ENCODE data around the gene SLC17A9. TPM values are rescaled to one million over a fixed set of nuclear protein-coding genes. Genes with fewer than 3 reads are reported as not detected.

The SLC17A9 gene
- polyA plus RNA-seq, 2 donors, result 1.0 to 3.3 TPM

- peaks cover 0 to 9% of the 10 kb centered on the region in 2 donors for H3K27me3 ChIP-seq (ENCODE audit: control insufficient read depth in 1 of 2, insufficient read depth in 2 of 2, low read length in 2 of 2)
- no peak overlapping the region for H3K27ac ChIP-seq (ENCODE audit: low read depth in 2 of 2, low read length in 1 of 2)
- H3K4me1 ChIP-seq (ENCODE audit: control insufficient read depth in 2 of 2, insufficient read depth in 2 of 2, low read length in 1 of 2), result no peaks in the 10 kb centered on the region
- 14 to 18% methylated on average over 19 of the region's 19 CpGs for WGBS, 2 donors
- peaks cover 0 to 2% of the 10 kb centered on the region in 2 donors for H3K9me3 ChIP-seq (ENCODE audit: control insufficient read depth in 2 of 2, insufficient read depth in 1 of 2, low read depth in 1 of 2, low read length in 1 of 2)
- H3K4me3 ChIP-seq (ENCODE audit: low read depth in 1 of 2, low read length in 2 of 2), result no peak overlapping the region
- no peaks in the 10 kb centered on the region for H3K36me3 ChIP-seq (ENCODE audit: control insufficient read depth in 2 of 2, insufficient read depth in 2 of 2, low read length in 1 of 2)
Measured at GRCh38 chr20:62979876-62980373, 27.4 kb downstream of the SLC17A9 start.

DNA sequence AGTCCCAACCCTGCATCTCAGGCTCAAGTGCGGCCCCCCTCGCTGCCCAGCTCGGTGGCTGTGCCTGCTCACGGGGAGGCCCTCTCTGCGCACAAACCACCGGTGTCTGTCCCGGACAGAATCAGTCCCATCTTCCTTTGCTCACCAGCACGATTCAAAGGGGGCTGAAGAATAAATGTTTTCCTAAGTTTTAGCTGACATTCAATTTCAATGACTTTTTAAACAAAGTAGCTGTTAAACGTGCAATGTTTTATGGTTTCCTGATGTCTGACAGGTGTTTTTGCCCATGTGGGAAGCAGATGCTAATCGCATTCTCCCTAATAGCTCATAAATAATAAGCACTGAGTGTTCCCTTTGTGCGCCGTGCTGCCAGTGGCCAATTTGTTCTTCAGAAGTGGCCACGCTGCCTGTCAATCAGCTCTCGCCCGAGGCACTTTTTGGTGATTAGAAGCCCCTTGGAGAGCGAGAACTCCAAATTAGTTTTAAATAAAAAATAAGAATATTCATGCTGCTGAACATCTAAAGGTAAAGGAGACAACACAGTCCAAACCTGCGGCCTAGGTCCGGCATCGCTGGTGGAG, 28.0 kb downstream of the SLC17A9 start:
- Histone ChIP-seq H3K9me3 (ENCODE audit: control insufficient read depth in 2 of 2, insufficient read depth in 1 of 2, low read depth in 1 of 2, low read length in 1 of 2) (peaks cover 0 to 2% of the 10 kb centered on the region in 2 donors), H3K27me3 (ENCODE audit: control insufficient read depth in 1 of 2, insufficient read depth in 2 of 2, low read length in 2 of 2) (peaks cover 0 to 9% of the 10 kb centered on the region in 2 donors), H3K4me1 (ENCODE audit: control insufficient read depth in 2 of 2, insufficient read depth in 2 of 2, low read length in 1 of 2) (no peaks in the 10 kb centered on the region), H3K4me3 (ENCODE audit: low read depth in 1 of 2, low read length in 2 of 2) (no peak overlapping the region), H3K27ac (ENCODE audit: low read depth in 2 of 2, low read length in 1 of 2) (no peak overlapping the region), H3K36me3 (ENCODE audit: control insufficient read depth in 2 of 2, insufficient read depth in 2 of 2, low read length in 1 of 2) (no peaks in the 10 kb centered on the region)
- 41 to 44% methylated on average over 19 of the region's 19 CpGs for WGBS, 2 donors

- Histone ChIP-seq H3K4me1 (ENCODE audit: control insufficient read depth in 2 of 2, insufficient read depth in 2 of 2, low read length in 1 of 2) (no peaks in the 10 kb centered on the region), H3K27ac (ENCODE audit: low read depth in 2 of 2, low read length in 1 of 2) (no peak overlapping the region), H3K27me3 (ENCODE audit: control insufficient read depth in 1 of 2, insufficient read depth in 2 of 2, low read length in 2 of 2) (peaks cover 0 to 9% of the 10 kb centered on the region in 2 donors), H3K4me3 (ENCODE audit: low read depth in 1 of 2, low read length in 2 of 2) (no peak overlapping the region), H3K9me3 (ENCODE audit: control insufficient read depth in 2 of 2, insufficient read depth in 1 of 2, low read depth in 1 of 2, low read length in 1 of 2) (peaks cover 0 to 2% of the 10 kb centered on the region in 2 donors), H3K36me3 (ENCODE audit: control insufficient read depth in 2 of 2, insufficient read depth in 2 of 2, low read length in 1 of 2) (no peaks in the 10 kb centered on the region)
- 18 to 23% methylated on average over 27 to 28 of the region's 28 CpGs for WGBS, 2 donors
Measured at GRCh38 chr20:62980970-62981369, 28.5 kb downstream of the SLC17A9 start.

DNA sequence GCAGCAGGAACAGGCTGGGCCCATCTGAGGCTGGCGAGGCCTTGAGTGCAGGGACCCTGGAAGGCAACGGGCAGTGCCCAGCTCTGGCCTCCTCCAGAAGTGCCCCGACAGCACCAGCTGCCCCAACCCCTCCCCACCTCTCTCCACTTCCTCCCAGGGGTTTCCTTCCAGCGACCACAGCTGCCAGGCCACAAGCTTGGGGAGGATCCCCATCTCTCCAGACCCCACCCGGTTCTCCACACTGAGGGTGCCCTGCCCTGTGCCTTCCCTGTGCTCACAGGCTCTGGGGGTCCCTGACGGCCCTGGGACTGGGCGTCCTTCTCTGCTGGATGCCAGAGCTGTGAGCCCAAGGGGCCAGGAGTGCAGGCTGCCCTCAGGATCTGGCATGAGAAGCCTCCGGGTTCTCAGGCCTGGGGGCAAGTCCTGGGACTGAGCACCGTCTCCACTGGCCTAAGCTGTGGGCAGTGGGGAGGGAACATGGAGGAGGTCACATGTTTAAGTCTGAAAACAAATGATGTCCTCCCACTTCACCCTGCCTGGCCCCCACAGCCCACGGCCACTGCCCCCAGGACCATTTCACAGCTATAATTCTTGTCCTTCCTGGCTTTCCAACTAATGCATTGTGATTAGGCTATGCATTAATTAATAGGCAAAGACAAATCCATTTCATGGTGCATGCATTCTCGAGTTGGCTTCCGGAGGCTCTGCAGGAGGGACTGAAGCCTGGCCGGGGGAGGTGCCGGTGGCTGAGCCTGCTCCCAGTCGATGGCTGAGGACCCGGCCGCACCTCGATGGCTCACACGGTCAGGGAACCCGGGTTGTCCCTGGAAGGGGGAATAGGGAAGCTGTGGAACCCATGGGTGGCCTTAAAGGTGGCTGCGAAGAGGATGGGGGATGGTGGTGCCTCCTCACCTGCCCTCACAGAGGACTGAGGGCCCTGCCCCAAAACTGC, 29.9 kb downstream of the SLC17A9 start:
- H3K36me3 ChIP-seq (ENCODE audit: control insufficient read depth in 2 of 2, insufficient read depth in 2 of 2, low read length in 1 of 2), result no peaks in the 10 kb centered on the region
- no peak overlapping the region for H3K27ac ChIP-seq (ENCODE audit: low read depth in 2 of 2, low read length in 1 of 2)
- H3K27me3 ChIP-seq (ENCODE audit: control insufficient read depth in 1 of 2, insufficient read depth in 2 of 2, low read length in 2 of 2), result peaks cover 0 to 9% of the 10 kb centered on the region in 2 donors
- 56 to 63% methylated on average over 20 to 21 of the region's 21 CpGs for WGBS, 2 donors
- H3K4me1 ChIP-seq (ENCODE audit: control insufficient read depth in 2 of 2, insufficient read depth in 2 of 2, low read length in 1 of 2), result no peaks in the 10 kb centered on the region
- H3K4me3 ChIP-seq (ENCODE audit: low read depth in 1 of 2, low read length in 2 of 2), result no peak overlapping the region
- H3K9me3 ChIP-seq (ENCODE audit: control insufficient read depth in 2 of 2, insufficient read depth in 1 of 2, low read depth in 1 of 2, low read length in 1 of 2), result peaks cover 0 to 2% of the 10 kb centered on the region in 2 donors

DNA sequence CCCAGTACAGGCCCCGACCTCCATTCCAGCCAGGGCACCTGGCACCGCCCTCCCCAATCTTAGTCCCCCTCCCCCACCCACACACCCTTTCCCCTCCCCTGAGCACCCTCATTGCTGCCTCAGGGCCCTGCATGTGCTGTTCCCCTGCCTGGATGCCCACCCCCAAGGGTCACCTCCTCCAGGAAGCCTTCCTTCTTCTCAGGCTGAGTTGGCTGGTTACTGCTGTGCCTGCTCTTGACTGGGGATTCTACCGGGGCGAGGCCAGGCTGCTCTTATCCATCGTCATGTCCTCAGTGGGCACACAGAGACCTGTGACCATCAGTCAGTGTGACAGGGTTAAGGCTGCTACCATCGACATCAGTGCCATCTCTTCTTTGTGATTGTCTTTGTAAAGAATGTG, 30.7 kb downstream of the SLC17A9 start:
- H3K9me3 ChIP-seq (ENCODE audit: control insufficient read depth in 2 of 2, insufficient read depth in 1 of 2, low read depth in 1 of 2, low read length in 1 of 2), result no peaks in the 10 kb centered on the region
- H3K36me3 ChIP-seq (ENCODE audit: control insufficient read depth in 2 of 2, insufficient read depth in 2 of 2, low read length in 1 of 2), result no peaks in the 10 kb centered on the region
- no peak overlapping the region for H3K4me3 ChIP-seq (ENCODE audit: low read depth in 1 of 2, low read length in 2 of 2)
- 78 to 81% methylated on average over 6 of the region's 6 CpGs for WGBS, 2 donors
- H3K27me3 ChIP-seq (ENCODE audit: control insufficient read depth in 1 of 2, insufficient read depth in 2 of 2, low read length in 2 of 2), result peaks cover 0 to 9% of the 10 kb centered on the region in 2 donors
- no peak overlapping the region for H3K27ac ChIP-seq (ENCODE audit: low read depth in 2 of 2, low read length in 1 of 2)
- H3K4me1 ChIP-seq (ENCODE audit: control insufficient read depth in 2 of 2, insufficient read depth in 2 of 2, low read length in 1 of 2), result no peaks in the 10 kb centered on the region

DNA sequence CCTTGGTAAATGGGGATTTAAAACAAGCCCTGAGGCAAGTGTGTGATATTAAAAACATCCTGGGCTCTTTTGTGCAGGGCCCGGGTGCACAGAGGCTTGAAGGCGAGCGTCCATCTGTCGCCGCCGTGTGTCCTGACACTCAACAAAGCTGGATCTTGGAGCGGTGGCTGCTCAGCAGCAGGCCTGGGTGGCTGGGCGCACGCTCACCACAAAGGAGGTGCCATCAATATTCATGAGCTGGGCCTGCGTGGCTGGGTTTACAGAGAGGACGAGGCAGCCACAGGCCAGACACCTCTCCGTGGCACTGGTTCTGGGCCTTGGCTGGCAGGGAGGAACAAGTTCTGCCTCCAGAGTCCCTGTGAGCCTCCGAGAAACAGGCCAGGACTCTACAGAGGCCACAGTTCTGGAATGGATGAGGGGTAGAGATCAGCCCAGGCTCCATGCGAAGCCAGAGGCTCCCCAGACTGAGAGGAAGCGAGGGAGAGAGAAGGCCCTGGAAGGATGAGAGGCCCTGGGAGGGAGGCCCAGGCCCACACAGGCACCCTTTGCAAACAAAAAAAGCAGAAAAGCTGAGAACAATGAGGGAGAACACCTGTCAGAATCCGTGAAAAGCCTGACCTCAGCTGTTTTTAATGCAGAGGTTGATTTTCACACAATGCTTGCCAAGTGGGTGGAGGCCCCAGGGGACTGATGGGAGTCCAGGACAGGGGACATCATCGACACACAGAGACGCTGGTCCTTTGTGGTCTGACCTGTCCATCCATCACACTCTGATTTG, 32.3 kb downstream of the SLC17A9 start:
- Histone ChIP-seq H3K4me1 (ENCODE audit: control insufficient read depth in 2 of 2, insufficient read depth in 2 of 2, low read length in 1 of 2) (no peaks in the 10 kb centered on the region), H3K36me3 (ENCODE audit: control insufficient read depth in 2 of 2, insufficient read depth in 2 of 2, low read length in 1 of 2) (no peaks in the 10 kb centered on the region), H3K27ac (ENCODE audit: low read depth in 2 of 2, low read length in 1 of 2) (no peak overlapping the region), H3K4me3 (ENCODE audit: low read depth in 1 of 2, low read length in 2 of 2) (no peak overlapping the region), H3K27me3 (ENCODE audit: control insufficient read depth in 1 of 2, insufficient read depth in 2 of 2, low read length in 2 of 2) (peaks cover 0 to 5% of the 10 kb centered on the region in 2 donors), H3K9me3 (ENCODE audit: control insufficient read depth in 2 of 2, insufficient read depth in 1 of 2, low read depth in 1 of 2, low read length in 1 of 2) (no peaks in the 10 kb centered on the region)
- WGBS, 2 donors, result 70 to 71% methylated on average over 18 of the region's 18 CpGs

- no peaks in the 10 kb centered on the region for H3K9me3 ChIP-seq (ENCODE audit: control insufficient read depth in 2 of 2, insufficient read depth in 1 of 2, low read depth in 1 of 2, low read length in 1 of 2)
- H3K4me1 ChIP-seq (ENCODE audit: control insufficient read depth in 2 of 2, insufficient read depth in 2 of 2, low read length in 1 of 2), result no peaks in the 10 kb centered on the region
- H3K27me3 ChIP-seq (ENCODE audit: control insufficient read depth in 1 of 2, insufficient read depth in 2 of 2, low read length in 2 of 2), result peaks cover 0 to 3% of the 10 kb centered on the region in 2 donors
- 57 to 68% methylated on average over 14 of the region's 14 CpGs for WGBS, 2 donors
- no peak overlapping the region for H3K4me3 ChIP-seq (ENCODE audit: low read depth in 1 of 2, low read length in 2 of 2)
- no peaks in the 10 kb centered on the region for H3K36me3 ChIP-seq (ENCODE audit: control insufficient read depth in 2 of 2, insufficient read depth in 2 of 2, low read length in 1 of 2)
- H3K27ac ChIP-seq (ENCODE audit: low read depth in 2 of 2, low read length in 1 of 2), result no peak overlapping the region
Measured at GRCh38 chr20:62985444-62985778, 32.9 kb downstream of the SLC17A9 start.

GRCh38 chr20:62986257-62986800, 33.8 kb downstream of the SLC17A9 start:
- Histone ChIP-seq H3K4me1 (ENCODE audit: control insufficient read depth in 2 of 2, insufficient read depth in 2 of 2, low read length in 1 of 2) (no peaks in the 10 kb centered on the region), H3K36me3 (ENCODE audit: control insufficient read depth in 2 of 2, insufficient read depth in 2 of 2, low read length in 1 of 2) (no peaks in the 10 kb centered on the region), H3K27me3 (ENCODE audit: control insufficient read depth in 1 of 2, insufficient read depth in 2 of 2, low read length in 2 of 2) (peaks cover 0 to 2% of the 10 kb centered on the region in 2 donors), H3K9me3 (ENCODE audit: control insufficient read depth in 2 of 2, insufficient read depth in 1 of 2, low read depth in 1 of 2, low read length in 1 of 2) (no peaks in the 10 kb centered on the region), H3K4me3 (ENCODE audit: low read depth in 1 of 2, low read length in 2 of 2) (no peak overlapping the region), H3K27ac (ENCODE audit: low read depth in 2 of 2, low read length in 1 of 2) (no peak overlapping the region)
- 73 to 85% methylated on average over 6 of the region's 6 CpGs for WGBS, 2 donors

GRCh38 chr20:62987114-62987513, 34.6 kb downstream of the SLC17A9 start:
- Histone ChIP-seq H3K4me1 (ENCODE audit: control insufficient read depth in 2 of 2, insufficient read depth in 2 of 2, low read length in 1 of 2) (no peaks in the 10 kb centered on the region), H3K27ac (ENCODE audit: low read depth in 2 of 2, low read length in 1 of 2) (no peak overlapping the region), H3K9me3 (ENCODE audit: control insufficient read depth in 2 of 2, insufficient read depth in 1 of 2, low read depth in 1 of 2, low read length in 1 of 2) (no peaks in the 10 kb centered on the region), H3K4me3 (ENCODE audit: low read depth in 1 of 2, low read length in 2 of 2) (no peak overlapping the region), H3K27me3 (ENCODE audit: control insufficient read depth in 1 of 2, insufficient read depth in 2 of 2, low read length in 2 of 2) (no peaks in the 10 kb centered on the region), H3K36me3 (ENCODE audit: control insufficient read depth in 2 of 2, insufficient read depth in 2 of 2, low read length in 1 of 2) (no peaks in the 10 kb centered on the region)
- WGBS, 2 donors, result 47 to 52% methylated on average over 10 of the region's 10 CpGs

Measured in esophagus (tissue), 2 donors.